A673 (cell line): Measurements from ENCODE around the gene MRPL45.

Source experiments
- CTCF ChIP-seq: fragments of 300-800, 200-600 bp; sonication (generic); conservative IDR thresholded peaks from 2 replicates; pipeline ENCODE4 v1.5.1; 2017; ENCODE audit warnings: low read depth, mild to moderate bottlenecking, antibody characterized with exemption, low read length, moderate library complexity, mixed read lengths
- EZH2 ChIP-seq: fragments of 200-600 bp; sonication (generic); IDR thresholded peaks from 2 replicates; pipeline ENCODE4 v1.6.1; 2017; ENCODE audit warnings: borderline replicate concordance, low read depth, mild to moderate bottlenecking, mixed read lengths, antibody characterized with exemption, low read length; ENCODE audit not compliant: poor library complexity, severe bottlenecking

GRCh38 chr17:38351412-38352222, 54.6 kb downstream of the MRPL45 start, which contains the start of gene SOCS7:
- TF ChIP-seq CTCF: no peak
- no peak for TF ChIP-seq EZH2
